ENCODE data around the gene NPFFR1. TPM values are rescaled to one million over a fixed set of nuclear protein-coding genes. Genes with fewer than 3 reads are reported as not detected.
A peak's percentile ranks its signal among the peaks of the same experiment; 100 is the strongest.

The NPFFR1 gene, protein sequence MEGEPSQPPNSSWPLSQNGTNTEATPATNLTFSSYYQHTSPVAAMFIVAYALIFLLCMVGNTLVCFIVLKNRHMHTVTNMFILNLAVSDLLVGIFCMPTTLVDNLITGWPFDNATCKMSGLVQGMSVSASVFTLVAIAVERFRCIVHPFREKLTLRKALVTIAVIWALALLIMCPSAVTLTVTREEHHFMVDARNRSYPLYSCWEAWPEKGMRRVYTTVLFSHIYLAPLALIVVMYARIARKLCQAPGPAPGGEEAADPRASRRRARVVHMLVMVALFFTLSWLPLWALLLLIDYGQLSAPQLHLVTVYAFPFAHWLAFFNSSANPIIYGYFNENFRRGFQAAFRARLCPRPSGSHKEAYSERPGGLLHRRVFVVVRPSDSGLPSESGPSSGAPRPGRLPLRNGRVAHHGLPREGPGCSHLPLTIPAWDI
- not detected for total RNA-seq

GRCh38 chr10:70283445-70284399, at the start of gene NPFFR1:
TSS of gene NPFFR1 (minus strand) at chr10:70284004. CDS start at chr10:70283676, 328 bp downstream.
- Histone ChIP-seq H3K4me1 (peaks cover 9% of the 10 kb centered on the region), H3K27ac (no peak within 1 kb of the TSS), H3K4me3 (no peak within 1 kb of the TSS), H3K27me3 (peaks cover 3 to 20% of the 10 kb centered on the region in 2 donors), H3K9me3 (no peaks in the 10 kb centered on the region), H3K36me3 (replicated peaks in 1 of 2; ENCODE audit: insufficient read depth in 1 of 2, low read depth in 2 of 2) (no peaks in the 10 kb centered on the region)
- DNase-seq (peak in 1 of 4 donors; percentile 22), ATAC-seq (peak; percentile 38)
- TF ChIP-seq POLR2A (IDR thresholded peaks at IDR 0.05), result no peak
- TF ChIP-seq CTCF (IDR thresholded peaks at IDR 0.05), result peak in 1 of 7 experiments; percentile 28
- WGBS, 2 donors, result 12 to 23% methylated on average over 7 to 58 of the region's 63 CpGs
- intact Hi-C loops (cut with DNase I), result no loop called here

DNA sequence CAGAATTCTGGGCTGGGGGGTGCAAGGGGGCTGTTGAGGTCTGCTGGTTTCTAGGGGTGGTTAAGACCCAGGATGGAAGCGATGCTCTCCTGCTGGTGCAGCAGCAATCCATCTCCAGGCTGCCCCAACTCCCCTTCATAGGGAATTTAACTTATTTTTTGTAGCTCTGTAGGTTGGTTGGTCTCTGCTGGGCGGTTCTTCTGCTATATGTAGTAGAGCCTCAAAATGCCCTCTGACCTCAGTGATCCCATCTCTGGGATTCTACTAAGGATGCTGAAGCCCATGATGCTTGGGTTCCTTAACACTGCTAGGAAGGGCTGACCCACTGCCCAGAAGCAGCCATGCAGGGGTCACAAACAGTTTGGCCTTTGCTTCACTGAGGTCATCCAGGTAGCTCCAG, 49.5 kb upstream of the NPFFR1 start:
- Histone ChIP-seq H3K4me3 (no peak overlapping the region), H3K27ac (no peak overlapping the region), H3K9me3 (no peaks in the 10 kb centered on the region), H3K36me3 (replicated peaks in 1 of 2; ENCODE audit: insufficient read depth in 1 of 2, low read depth in 2 of 2) (no peaks in the 10 kb centered on the region), H3K27me3 (no peaks in the 10 kb centered on the region), H3K4me1 (peaks cover 21% of the 10 kb centered on the region)
- ATAC-seq (no peak), DNase-seq (no peak)
- intact Hi-C loops (cut with DNase I), result no loop called here
- no peak for TF ChIP-seq POLR2A (IDR thresholded peaks at IDR 0.05)
- no peak for TF ChIP-seq CTCF (IDR thresholded peaks at IDR 0.05)
- 100% methylated on average over 2 of the region's 2 CpGs for WGBS, 2 donors

DNA sequence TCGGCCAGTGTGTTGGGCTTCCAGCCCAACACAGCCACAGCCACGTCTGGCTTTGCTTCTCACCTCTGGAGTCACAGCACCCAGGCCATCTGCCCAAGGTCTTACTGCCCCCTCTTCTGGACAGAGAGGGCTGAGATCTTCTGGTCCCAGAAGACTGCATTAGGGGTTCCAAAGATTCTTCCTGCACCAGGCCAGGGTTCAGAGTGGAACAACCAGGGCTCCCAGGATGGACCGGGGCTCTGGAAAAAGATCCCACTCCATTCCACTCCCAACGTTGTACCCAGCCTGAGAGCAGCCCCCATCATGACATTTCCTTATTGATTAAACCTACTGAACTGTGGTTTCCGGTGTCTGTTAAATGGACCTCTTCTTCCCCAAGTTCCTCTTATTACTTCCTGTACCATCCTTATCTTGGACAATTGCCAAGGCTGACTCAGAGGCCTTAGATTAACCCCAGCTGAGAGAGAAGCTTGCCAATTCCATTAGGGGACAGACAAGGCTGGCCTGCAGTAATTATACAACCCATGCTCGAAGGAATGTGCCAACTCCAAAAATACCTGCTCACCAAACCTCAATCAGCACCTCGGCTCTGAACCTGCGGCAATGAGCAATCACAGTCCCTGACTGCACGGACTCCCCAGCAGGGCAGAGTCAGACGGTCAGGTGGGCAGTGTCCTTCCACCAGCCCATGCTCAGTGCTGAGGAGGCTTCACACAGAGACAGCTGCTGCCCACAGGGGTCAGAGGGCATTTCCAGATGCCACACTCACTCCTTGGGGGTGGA, 47.9 kb upstream of the NPFFR1 start:
- no peaks in the 10 kb centered on the region for H3K9me3 ChIP-seq
- H3K4me3 ChIP-seq, result no peak overlapping the region
- intact Hi-C loops (cut with DNase I), result no loop called here
- ATAC-seq (peak; percentile 91), DNase-seq (peak; percentile 51 to 88 (median 70))
- H3K27ac ChIP-seq, result peak overlapping the region in 3 of 4 donors; percentile 4 to 72 (median 60)
- peaks cover 21% of the 10 kb centered on the region for H3K4me1 ChIP-seq
- WGBS, 2 donors, result 18 to 28% methylated on average over 8 to 10 of the region's 10 CpGs
- no peaks in the 10 kb centered on the region for H3K36me3 ChIP-seq (replicated peaks in 1 of 2; ENCODE audit: insufficient read depth in 1 of 2, low read depth in 2 of 2)
- H3K27me3 ChIP-seq, result no peaks in the 10 kb centered on the region
- TF ChIP-seq POLR2A (IDR thresholded peaks at IDR 0.05), result no peak
- peak in 4 of 7 experiments; percentile 25 to 57 (median 40) for TF ChIP-seq CTCF (IDR thresholded peaks at IDR 0.05)

DNA sequence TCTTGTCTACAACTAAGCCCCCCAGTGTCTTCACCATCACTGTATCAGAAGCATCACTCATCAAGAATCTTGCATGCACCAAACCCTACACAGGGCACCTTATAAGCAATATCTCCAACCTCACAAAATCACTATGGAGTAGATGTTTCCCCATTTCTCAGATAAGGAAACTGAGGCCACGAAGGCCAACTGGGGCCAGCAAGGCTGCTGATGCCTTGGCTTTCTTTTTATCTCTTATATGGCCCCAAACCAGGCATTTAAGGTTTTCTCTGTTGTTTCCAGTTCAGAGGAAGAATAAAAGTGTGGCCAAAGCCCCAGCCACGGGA, 47.3 kb upstream of the NPFFR1 start:
- Histone ChIP-seq H3K27me3 (no peaks in the 10 kb centered on the region), H3K4me1 (peaks cover 21% of the 10 kb centered on the region), H3K36me3 (replicated peaks in 1 of 2; ENCODE audit: insufficient read depth in 1 of 2, low read depth in 2 of 2) (no peaks in the 10 kb centered on the region), H3K27ac (peak overlapping the region in 2 of 4 donors; percentile 60 to 72), H3K4me3 (no peak overlapping the region), H3K9me3 (no peaks in the 10 kb centered on the region)
- TF ChIP-seq CTCF (IDR thresholded peaks at IDR 0.05), result no peak
- TF ChIP-seq POLR2A (IDR thresholded peaks at IDR 0.05), result no peak
- ATAC-seq (no peak), DNase-seq (no peak)
- WGBS, 2 donors, result 58 to 59% methylated on average over 2 of the region's 2 CpGs
- intact Hi-C loops (cut with DNase I), result no loop called here
